GM10847 (cell line): ENCODE data around the gene OOSP1.

Experiments used
- POLR2A ChIP-seq: IDR thresholded peaks from 2 replicates; pipeline ENCODE4 v1.6.1; 2011; ENCODE audit not compliant: insufficient read length; ENCODE audit errors: extremely low read depth

Gene OOSP1, protein sequence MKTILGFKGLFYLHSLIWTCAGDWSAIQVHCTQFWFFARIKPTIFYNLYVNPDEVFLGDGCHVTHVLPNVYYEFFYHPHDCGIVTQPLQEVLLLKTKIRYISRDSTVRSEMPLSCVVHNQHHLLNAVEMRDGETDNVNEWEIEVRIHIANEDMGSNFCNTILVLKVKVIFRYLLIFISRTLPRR

DNA sequence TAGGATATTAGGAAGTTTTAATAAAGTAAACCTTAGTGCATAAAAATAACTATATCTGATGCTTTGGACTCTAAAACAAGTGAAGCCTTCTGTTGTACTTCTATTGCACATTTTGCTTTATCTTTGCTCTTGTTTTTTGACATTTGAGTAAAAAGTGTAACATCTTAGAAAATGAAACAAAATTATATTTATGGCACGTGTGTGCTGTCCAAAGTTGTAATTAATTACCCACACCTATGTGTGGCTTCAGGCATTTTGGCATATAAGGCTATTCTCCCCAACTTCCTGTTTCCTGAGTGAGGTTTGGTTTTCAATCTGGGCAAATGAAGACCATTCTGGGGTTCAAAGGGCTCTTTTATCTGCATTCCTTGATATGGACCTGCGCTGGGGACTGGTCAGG, at the start of gene OOSP1:
Gene OOSP1, plus strand, starts transcription at position 301 of the 400 bp plus-strand sequence. Its CDS starts 23 bp downstream, at position 324.
- TF ChIP-seq POLR2A, result no peak

DNA sequence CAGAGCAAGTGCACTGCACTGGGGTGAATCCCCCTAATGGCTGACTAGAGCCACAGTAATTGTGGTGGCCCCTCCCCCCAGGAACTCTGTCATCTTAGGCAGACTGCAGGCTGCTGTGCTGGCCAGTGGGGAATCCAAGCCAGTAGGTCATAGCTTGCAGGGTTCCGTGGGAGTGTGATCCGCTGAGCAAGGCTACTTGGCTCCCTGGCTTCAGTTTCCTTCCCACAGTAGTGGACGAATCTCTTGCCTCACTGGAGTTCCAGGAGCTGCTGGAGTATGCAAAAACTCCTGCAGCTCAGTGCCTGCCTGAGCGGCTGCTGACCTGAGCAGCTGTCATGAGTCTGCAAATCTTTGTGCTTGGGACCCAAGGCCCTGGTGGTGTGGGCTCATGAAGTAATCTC, 46.5 kb upstream of the OOSP1 start:
- no peak for TF ChIP-seq POLR2A

DNA sequence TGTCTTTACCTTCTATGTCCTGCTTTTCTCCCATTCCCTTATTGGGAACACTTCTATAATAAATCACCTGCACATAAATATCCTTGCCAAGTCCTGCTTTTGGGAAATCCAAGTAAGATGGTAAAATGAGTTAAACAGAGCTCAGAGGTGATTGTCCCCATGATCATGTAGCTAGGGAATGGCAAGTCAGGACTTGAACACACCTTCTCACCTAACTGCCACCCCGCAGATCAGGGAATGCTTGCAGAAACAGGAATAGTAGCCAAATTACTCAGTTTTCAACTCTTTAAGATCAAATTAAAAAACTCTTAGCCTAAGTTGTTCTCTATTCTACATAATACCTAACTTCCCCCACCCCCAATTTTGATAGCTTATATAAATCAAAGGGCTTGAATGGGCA, 43.6 kb upstream of the OOSP1 start:
- no peak for TF ChIP-seq POLR2A

DNA sequence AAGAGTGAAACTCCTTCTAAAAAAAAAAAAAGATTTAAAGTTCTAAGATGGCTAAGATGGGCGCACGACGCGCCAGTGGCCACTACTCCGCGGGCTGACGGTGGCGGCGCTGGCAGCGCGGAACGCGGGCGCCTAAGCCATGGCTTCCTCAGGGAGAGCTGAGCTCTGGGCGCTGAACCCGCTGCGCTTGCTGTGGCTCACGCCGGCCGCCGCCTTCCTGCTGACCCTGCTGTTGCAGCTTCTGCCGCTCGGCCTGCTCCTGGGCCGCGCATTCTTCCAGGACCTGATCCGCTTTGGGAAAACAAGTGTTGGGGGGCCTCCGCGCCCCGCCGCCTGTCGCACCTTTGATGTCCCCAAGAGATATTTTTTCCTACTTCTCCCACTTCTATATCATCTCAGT, 40.2 kb upstream of the OOSP1 start:
- TF ChIP-seq POLR2A, result no peak

DNA sequence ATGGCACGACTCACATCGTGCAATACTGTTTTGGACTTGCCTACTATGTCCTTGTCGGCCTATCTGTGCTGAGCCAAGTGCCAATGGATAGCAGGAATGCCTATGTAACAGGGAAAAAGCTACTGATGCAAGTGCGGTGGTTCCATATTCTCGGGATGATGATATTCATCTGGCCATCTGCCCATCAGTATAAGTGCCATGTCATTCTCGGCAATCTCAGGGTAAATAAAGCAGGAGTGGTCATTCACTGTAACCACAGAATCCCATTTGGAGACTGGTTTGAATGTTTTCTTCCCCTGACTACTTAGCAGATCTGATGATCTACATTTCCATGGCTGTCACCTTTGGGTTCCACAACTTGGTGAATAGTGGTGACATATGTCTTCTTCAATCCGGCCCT, 39.6 kb upstream of the OOSP1 start:
- TF ChIP-seq POLR2A, result no peak

DNA sequence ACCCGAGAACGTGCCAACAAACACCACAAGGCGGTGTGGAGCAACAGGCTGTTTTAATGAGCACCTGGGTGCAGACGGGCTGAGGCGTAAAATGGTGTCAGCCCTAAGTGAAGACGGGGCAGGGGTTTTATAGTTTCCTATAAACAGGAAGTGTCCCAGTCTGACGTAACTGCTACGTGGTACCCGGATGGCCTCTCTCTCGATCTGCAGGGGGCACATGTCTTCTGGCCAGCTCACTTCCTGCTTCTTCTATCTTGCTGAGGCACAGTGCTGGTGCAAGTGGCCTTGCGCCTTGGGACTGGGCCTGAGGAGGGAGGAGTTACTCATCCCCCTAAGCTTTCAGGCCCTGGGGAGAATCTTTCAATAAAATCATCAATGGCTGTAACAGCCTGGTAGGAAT, 38.7 kb upstream of the OOSP1 start:
- no peak for TF ChIP-seq POLR2A

DNA sequence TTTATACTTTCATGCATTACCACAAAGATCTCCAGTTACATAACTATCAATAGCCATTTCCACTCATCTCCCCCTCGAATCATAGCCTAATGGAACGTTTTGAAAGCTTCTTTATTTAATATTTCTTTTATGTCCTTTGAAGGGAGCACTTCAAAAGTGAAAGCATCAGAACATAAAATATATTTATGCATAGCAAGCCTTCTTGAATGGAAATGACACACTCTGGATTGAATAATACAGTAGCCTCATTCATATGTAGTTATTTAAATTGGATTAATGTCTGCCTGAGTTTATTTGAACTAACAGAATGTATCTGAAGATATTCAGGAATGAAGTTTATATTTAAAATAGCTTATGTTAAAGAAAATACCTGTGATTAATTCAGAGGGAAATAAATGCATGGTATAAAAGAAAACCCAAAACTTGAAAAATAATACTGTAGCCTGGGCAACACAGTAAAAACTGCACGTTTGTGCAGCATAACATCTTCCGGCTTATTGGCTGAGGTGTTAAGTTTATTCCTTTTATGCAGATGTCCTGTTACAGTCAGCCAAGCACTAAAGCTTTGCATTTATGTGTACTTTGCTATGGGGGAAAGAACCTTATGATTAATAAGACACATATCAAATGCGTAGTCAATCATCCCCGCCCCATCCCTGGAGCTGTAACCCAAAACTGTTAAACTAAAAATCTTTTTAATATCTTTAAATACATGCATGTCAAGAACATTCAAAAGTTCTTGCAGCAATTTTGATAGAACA, 37.7 kb upstream of the OOSP1 start:
- TF ChIP-seq POLR2A, result no peak

DNA sequence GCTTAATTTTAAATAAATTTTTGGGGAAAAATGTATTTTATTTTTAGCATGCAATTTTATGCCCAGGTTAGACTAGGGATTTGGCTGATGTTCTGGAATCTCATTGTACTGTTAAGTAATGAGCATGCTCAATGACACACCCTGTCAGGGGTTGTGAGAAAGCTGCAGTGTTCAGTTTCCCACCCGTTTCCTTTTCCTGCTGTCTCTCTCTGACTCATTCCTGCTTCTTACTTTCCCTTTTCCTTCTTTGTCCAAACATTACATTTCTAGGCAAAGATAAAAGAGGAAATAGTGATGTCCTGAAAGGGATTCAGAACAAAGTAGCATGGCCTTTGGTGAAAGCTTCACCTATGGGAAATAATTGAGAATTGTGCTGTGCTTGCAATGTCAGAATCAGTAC, 36.9 kb upstream of the OOSP1 start:
- no peak for TF ChIP-seq POLR2A

DNA sequence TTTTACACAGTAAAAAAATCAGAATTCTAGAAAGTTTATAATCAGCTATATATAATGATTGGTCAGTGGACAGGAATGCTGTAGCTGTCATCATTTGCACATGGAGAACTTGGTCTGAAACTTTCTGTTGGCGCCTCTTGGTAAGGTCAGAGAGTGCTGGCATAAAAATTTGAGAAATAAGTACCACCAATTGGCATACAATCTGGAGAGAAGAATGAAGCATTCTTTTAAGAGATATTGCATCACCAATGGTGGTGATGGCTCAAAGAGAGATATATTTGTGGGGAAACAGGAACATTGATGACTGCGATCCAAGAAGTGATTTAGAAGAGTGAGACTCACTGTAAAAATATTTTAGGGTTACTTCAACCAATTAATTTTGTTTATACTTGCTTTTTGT, 19.8 kb upstream of the OOSP1 start:
- no peak for TF ChIP-seq POLR2A

DNA sequence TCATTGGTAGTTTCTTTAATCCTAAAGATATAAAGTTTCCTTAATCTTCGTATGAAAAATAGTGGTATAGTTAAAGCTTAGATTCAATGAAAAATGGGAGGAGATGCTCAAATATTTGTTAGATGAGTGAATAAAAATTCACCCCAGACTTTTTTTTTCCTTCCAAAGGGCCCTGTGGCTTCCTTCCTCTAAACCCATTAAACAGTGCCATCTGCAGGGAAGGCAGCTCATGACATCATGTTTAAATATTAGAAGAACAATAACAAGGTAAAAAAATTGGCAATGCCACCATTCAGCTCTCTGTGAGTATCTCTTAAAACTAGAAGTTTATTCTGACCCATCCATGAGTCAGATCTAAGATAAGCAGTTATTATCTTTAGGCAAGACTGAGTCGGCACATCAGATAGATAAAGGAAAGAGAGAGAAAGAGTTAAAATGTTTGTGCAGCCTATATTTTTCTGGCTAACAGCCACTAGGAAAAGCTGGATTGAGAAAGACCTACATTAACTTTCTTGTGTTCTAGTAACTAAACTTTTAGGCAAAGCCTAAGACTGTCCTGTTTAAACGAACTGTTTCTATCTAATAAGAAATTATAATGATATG, 19.1 kb upstream of the OOSP1 start:
- TF ChIP-seq POLR2A, result no peak

DNA sequence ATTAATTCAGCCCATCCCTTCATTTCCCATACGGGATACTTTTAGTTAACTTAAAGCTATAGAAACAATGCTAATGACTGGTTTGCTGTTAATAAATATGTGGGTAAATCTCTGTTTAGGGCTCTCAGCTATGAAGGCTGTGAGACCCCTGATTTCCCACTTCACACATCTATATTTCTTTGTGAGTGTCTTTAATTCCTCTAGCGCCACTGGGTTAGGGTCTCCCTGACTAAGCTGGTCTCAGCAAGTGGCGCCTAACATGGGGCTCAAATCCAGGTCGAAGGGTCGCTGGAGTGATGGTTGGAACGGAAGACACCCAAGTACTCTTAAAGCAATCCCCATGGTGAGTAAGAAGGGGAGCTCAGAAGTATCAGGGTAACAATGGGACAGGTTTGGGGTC, 14.4 kb upstream of the OOSP1 start:
- no peak for TF ChIP-seq POLR2A

DNA sequence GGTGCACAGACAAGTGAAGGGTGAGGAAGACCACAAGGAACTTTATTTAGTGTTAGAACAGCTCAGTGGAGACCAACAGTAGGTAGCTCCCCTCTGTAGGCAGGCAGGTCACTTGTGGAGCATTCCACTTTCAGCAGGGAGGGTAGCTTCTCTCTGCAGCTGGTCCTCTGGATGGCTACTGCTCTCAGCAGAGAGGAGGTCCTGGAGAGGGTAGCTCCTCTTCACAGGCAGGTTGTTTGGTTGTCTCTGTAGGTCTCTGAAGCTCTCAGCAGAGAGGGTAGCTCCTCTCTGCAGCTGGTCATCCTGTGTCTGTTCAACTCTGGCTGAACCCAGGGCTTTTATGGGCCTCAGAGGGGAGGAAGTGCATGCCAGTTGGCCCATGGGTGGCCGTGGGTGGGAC, 6.5 kb upstream of the OOSP1 start:
- no peak for TF ChIP-seq POLR2A

DNA sequence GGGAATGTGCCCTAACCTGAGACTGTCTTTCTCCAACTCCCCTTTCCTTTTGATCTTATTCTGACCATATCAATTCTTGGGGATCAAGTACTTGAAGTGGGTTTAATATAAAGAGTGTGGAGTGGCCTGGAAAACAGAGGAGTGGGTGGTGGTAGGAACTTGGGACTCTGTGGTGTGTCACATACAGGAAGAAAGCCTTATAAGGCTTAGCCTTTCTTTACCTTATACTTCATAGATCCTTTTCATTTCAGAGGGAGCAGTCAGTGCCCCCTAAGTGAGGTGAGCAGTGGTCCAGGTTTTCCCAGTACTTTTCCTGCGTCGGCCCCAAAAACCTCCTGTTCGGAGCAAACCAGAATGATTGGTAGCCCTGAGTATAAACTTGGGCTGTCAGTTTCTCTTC, 486 bp downstream of the OOSP1 start:
- TF ChIP-seq POLR2A, result no peak

DNA sequence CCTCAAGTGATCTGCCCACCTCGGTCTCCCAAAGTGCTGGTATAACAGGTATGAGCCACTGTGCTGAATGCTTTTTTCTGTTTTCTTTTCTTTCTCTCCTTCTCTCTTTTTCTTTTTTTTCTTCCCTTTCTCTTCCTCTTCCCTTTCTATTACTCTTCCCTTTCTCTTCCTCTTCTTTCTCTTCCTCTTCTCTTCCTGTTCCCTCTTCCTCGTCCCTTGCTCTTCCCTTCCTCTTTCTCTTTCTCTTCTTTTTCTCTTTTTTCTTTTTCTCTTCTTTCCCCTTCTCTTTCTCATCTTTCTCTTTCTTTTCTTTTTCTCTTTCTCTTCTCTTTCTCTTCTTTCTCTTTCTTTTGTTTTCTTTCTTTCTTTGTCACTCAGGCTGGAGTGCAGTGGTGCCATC, 1.2 kb downstream of the OOSP1 start:
- no peak for TF ChIP-seq POLR2A

DNA sequence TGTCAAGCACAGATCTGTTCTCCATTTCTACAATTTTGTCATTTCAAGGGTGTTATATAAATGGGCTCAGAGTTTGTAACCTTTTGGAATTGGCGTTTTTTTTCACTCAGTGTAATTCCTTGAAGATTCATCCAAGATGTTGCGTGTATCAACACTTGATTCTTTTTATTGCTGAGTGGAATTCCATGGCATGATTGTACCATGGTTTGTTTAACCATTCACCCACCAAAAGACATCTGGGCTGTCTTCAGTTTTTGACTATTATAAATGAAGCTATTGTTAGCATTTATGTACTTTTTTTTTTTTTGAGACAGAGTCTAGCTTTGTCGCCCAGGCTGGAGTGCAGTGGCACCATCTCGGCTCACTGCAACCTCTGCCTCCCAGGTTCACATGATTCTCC, 2.9 kb downstream of the OOSP1 start:
- TF ChIP-seq POLR2A, result no peak

DNA sequence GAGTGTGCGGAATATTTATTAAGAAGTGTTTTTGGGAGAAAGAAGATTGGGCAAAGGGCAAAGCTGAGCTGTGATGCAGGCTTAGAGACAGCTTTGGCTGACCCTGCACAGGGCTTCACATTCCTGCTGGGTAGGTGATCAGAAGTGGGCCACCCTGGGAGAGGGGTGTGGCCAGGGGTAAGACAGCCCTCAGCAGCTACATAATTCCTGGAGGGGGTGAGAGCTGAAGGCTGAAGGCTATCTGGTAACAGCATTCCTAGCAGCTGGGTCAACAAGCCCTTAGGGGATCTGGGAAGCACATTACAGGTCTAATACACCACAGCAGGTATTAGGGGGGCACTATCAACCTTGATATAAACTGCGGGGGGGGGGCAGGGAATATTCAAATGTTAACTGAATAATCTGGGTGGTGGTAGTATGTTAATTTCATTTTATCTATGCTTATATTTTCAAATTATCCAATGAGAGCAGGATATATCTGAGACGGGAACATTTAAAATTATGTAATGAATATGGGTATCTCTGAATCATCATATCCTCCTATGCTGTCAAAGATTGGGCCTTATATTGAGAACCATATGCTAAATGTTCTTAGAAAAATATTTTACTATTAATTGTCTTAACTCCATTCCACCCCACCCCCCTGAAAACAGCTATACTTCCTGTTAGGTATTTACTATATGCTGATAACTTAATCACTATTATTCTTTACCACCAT, 5.9 kb downstream of the OOSP1 start:
- TF ChIP-seq POLR2A, result no peak
